Cerebellar cortex (tissue), 1 donor: Measurements from ENCODE around the gene RNF167.
A peak's percentile ranks its signal among the peaks of the same experiment; 100 is the strongest.
"Not testable (repeated sequence)": the region's sequence is repeated elsewhere in the genome, so short reads cannot be mapped to it uniquely, and the experiment has no call there.

Source experiments
- DNase-seq: peaks from one replicate; pipeline ENCODE4 v3.0.0-alpha.2; 2015; ENCODE audit warnings: low spot score

Gene RNF167

DNA sequence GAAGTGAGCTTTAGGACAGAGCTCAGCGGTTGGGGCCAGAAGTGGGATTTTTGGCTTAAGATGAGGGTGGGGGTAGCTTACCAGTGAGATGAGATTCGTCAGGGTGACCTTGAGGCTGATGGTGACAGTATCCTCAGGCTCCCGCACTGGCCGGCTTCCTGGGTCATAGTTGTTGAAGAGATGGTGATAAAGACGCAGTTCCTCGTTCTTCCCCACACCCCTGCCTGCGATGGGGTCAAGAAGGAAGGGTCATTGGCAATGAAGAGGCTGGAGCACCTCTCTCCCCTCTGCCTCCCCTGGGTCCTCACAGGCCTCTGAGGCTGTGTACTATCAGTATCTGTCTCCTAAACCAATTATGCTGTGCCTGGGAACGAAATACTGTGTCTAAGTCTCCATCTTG lies 37.5 kb upstream of the RNF167 start:
- no peak for DNase-seq

DNA sequence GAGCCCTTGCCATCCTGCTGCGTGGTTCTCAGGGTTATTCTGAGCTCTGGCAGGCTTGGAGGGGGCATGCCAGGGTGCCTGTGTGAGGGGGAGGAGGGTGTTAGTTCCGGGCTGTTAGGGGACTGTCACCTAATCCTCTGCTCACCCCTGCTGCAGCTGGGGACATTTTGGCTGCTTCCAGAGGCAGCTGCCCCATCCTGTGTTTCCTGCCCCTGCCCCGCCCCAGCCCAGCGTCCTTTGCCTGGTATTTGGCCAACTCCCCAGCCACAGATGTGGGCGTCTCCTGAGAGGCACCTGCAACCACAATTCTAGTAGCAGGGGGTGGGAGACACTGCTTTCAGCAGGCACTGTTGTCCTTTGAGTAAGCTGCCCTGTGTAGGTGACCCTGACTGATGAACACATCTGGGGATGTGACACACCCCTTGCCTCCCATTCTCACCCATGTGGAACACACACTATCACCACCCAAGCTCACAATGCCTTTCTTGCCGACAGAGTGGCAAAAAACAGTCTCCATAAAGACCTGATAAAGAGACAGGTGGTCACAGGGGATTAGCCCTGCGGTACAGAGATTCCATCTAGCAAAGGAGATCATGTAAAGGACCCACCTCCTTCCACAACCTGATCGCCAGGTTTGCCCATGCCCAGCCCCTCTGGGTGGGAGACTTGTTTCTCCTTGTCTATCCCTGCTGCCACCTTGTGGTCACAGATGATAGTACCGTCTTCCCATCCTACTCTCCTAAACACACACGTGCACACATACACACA lies 36.8 kb upstream of the RNF167 start, which contains the start of gene CHRNE:
Gene CHRNE, minus strand, starts transcription at position 48 of the 768 bp plus-strand sequence. Its CDS starts 35 bp downstream, at position 13.
- DNase-seq, result peak; percentile 90

DNA sequence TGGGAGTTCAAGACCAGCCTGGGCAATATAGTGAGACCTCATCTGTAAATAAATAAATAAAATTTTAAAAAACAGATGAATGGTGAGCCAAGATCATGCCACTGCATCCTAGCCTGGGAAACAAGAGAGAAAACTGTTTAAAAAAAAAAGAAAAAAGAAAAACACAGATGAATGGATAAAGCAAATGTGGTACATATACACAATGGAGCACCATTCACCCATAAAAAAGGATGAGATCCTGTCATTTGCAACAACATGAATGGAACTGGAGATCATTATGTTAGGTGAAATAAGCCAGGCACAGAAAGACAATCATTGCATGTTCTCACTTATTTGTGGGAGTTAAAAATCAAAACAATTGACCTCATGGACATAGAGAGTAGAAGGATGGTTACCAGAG lies 33.4 kb upstream of the RNF167 start:
- DNase-seq, result not testable (repeated sequence)

DNA sequence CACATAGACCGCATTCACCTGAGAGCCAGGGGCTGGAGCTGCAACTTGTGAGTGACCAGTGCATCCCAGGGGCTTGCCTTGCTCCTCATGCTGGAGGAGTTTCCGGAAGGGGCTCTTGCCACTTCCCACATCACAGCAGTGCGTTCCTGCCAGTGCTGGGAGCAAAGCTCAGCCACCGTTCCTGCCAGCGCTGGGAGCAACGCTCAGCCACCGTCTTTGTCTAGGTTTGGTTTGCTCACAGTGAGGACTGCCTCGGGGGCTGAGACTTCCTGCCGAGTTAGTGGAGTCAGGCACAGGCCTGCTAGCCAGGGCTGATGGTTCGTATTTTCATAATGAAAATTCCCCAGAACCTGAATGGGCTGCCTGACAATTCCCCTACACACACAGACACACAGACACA lies 31.8 kb upstream of the RNF167 start:
- DNase-seq, result no peak

DNA sequence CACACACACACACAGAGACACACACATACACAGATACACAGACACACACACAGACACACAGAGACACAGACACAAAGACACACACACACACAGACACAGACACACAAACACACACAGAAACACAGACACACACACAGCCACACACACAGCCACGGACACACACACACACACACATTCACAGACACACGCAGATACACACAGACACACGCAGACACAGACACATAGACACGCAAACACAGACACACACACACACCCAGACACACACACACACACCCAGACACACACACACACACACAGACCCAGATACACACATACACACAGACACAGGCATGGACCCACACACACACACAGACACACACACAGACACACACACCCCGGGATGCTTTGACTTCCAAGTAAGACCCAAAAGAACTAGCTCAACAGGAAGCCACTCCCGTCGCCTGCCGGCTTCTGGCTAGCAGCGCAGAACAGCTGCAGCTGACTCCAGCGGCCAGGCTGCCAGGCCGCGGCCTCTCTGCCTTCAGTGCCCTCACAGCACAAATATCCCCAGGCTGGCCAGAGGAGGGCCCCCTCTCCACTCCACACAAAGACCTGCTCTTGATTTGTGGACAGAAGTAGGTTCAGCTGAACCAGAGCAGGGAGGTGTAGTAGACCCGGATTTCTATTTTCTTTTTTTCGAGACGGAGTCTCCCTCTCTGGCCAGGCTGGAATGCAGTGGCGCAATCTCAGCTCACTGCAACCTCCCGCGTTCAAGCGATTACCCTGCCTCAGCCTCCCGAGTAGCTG lies 31.2 kb upstream of the RNF167 start:
- peak; percentile 86 for DNase-seq

DNA sequence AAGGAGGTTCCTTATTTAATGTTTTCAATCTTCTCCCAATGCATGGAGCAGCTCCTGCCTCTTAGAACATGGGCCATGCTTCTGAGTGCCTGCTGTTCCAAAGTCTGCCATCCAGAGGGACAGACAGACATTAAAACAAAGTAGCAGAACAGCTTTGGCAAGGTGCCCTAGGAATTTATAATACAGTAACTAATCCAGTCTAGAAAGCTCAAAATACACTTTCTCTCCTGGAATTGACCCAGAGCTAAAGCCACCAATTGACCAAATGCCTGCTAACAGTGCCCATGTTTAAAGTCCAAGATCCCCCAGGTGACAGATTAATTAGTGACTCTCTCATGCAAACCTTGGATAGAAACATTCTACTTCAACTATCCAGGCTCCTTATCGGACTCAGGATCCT lies 26.1 kb upstream of the RNF167 start:
- DNase-seq, result no peak

GRCh38 chr17:4914551-4914950 lies 25.5 kb upstream of the RNF167 start:
- DNase-seq, result not testable (repeated sequence)

DNA sequence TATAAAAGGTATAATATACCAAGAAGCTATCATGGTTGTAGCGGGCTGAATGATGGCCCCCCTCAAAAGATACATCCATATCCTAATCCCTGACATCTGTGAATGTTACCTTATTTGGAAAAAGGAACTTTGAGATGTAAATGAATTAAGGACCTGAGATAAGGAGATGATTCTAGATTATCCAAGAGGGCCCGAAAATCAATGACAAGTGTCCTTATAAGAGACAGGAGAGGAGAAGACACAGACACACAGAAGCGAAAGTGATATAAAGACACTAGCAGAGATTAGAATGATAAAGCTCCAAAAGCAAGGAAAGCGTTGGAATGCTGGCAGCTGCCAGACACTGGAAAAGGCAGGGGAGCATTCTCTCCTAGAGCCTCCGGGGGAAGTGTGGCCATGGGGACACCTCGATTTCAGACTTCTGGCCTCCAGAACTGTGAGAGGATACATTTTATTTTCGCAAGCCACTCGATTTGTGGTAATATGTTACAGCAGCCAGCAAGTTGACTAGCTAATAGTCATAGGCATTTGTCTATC lies 20.5 kb upstream of the RNF167 start:
- no peak for DNase-seq

GRCh38 chr17:4920351-4921048 lies 19.6 kb upstream of the RNF167 start:
- no peak for DNase-seq

DNA sequence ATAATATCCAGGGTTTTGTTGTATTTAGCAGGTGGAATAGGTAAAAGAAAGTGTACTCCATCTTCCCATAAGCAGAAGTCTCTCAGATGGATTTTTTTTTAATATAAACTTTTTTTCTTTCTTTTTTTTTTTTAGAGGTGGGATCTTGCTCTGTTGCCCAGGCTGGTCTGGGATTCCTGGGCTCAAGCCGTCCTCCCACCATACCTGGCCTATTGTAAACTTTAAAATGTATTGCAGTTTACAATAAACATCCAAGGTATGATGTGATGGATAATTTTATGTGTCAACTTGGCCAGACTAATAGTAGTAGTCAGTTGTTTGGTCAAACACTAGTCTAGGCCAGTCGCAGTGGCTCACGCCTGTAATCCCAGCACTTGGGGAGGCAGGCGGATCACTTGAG lies 18.7 kb upstream of the RNF167 start:
- DNase-seq, result no peak

GRCh38 chr17:4926577-4927335 lies 13.3 kb upstream of the RNF167 start:
- not testable (repeated sequence) for DNase-seq

DNA sequence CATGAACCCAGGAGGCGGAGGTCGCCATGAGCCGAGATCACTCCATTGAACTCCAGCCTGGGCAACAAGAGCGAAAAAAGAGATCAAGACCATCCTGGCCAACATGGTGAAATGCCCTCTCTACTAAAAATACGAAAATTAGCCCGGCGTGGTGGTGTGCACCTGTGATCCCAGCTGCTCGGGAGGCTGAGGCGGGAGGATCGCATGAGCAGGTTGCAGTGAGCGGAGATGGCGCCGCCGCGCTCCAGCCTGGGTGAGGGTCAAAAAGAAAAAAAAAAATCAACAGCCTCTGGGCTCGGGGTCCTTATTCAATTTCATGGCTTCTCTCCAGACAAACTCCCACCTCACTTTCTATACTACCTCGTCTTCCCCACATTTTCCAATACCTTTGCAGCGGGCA lies 11.2 kb upstream of the RNF167 start:
- DNase-seq, result no peak

GRCh38 chr17:4931963-4932362 lies 8.1 kb upstream of the RNF167 start, which contains the start of gene GP1BA:
Gene GP1BA, plus strand, starts transcription at chr17:4932277. Its CDS starts 328 bp downstream, at chr17:4932605.
- no peak for DNase-seq

- no peak for DNase-seq
Observed at GRCh38 chr17:4932756-4933155, 7.3 kb upstream of the RNF167 start.

DNA sequence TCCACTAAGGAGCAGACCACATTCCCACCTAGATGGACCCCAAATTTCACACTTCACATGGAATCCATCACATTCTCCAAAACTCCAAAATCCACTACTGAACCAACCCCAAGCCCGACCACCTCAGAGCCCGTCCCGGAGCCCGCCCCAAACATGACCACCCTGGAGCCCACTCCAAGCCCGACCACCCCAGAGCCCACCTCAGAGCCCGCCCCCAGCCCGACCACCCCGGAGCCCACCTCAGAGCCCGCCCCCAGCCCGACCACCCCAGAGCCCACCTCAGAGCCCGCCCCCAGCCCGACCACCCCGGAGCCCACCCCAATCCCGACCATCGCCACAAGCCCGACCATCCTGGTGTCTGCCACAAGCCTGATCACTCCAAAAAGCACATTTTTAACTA lies 6.4 kb upstream of the RNF167 start:
- no peak for DNase-seq

- DNase-seq, result peak; percentile 47
Observed at GRCh38 chr17:4934173-4934979, 5.7 kb upstream of the RNF167 start.

- no peak for DNase-seq
Observed at GRCh38 chr17:4935650-4936049, 4.4 kb upstream of the RNF167 start.

DNA sequence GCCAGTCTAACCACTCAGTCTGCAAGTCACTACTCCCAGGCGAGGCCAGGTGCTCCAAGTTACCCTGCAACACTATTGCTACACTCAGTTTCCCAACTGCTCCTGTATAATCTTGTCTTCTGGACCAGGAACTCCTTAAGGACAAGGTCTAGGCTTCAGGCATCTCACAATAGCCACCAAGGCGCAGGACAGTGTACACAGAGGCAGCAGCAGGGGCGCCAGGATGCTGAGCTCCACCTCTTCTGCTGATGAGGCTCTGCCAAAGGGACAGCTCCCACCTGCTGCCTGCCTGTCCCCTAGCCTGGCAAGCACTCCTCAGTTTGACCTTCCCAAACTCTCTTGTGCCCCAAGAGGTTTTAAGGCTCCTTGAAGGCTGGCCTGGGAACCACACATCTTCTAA lies 3.6 kb upstream of the RNF167 start:
- DNase-seq, result no peak

DNA sequence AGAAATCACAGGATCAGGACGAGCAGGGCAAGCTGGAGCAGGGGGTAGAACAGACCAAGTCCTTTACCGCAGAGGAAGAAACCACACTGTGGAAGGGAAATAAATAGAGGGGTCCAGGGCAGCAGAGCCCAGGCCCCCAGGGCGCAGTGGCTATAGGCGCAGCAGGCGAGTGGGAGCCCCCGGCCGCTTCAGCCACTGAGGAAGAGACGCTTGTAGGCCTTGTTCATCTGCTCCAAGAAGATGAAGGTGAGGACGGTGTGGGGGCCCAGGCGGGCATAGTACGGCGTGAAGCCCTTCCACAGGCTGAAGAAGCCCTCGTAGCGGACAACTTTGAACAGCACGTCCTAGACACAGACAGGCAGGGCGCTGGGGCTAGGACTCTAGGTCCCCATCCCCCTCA lies 2.5 kb upstream of the RNF167 start:
- DNase-seq, result no peak

DNA sequence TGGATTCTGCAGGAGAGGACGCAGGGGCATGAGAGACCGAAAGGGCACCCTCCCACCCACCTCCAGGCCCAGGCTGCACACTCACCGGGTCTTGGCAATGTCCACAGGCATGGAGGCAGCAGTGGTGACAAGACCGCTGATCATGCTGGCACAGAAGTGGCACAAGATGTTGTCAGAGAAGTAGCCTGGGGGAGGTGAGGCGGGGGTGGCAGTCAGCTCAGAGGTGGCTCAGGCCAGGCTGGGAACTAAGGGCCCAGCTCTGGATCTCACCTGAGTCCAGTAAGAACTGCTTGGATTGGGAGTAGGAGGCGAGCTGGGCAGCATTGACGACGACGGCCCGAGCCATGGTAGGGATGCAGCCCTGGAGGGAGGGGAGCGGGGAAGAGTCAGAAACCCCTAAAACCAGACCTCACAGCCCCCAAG lies 2.0 kb upstream of the RNF167 start:
- DNase-seq, result no peak
